Breast epithelium (tissue), 4 donors: ENCODE data around the gene TMCO2. TPM values are rescaled to one million over a fixed set of nuclear protein-coding genes. Genes with fewer than 3 reads are reported as not detected.
"Not testable (repeated sequence)": the region's sequence is repeated elsewhere in the genome, so short reads cannot be mapped to it uniquely, and the experiment has no call there.

Experiments
- DNase-seq, 2 donors: peaks; one replicate each; pipeline ENCODE4 v3.0.0-alpha.2; 2019; ENCODE audit warnings: low spot score in 2 of 2
- H3K27ac ChIP-seq, 2 donors: fragments of 200-600 bp; sonication (generic) in 1 of 2; one replicate each; pipeline ENCODE4 v1.5.1; 2016 to 2019; ENCODE audit warnings: mild to moderate bottlenecking in 1 of 2
- H3K27me3 ChIP-seq, 2 donors: fragments of 200-600 bp; sonication (generic) in 1 of 2; one replicate each; pipeline versions ENCODE4 v1.5.1 to v1.6.0; 2017 to 2019; ENCODE audit warnings: control low read depth in 1 of 2, mild to moderate bottlenecking in 1 of 2
- H3K36me3 ChIP-seq: fragments of 200-600 bp; one replicate; pipeline ENCODE4 v1.5.1; 2019
- H3K4me1 ChIP-seq, 2 donors: fragments of 200-600 bp; sonication (generic); one replicate each; pipeline ENCODE4 v1.5.1; 2016 to 2019; ENCODE audit warnings: control low read depth in 1 of 2
- H3K4me3 ChIP-seq, 3 donors: fragments of 200-600 bp; sonication (generic); 1 replicate in 2 of 3; 2 replicates in 1 of 3; pipeline ENCODE4 v1.5.1; 2016 to 2019; ENCODE audit warnings: mild to moderate bottlenecking in 3 of 3, moderate library complexity in 2 of 3
- H3K9me3 ChIP-seq, 2 donors: fragments of 200-600 bp; sonication (generic) in 1 of 2; one replicate each; pipeline ENCODE4 v1.5.1; 2016 to 2019; ENCODE audit warnings: control low read depth in 1 of 2
- POLR2A ChIP-seq: fragments of 450-650 bp; IDR thresholded peaks from one replicate; pipeline ENCODE4 v1.6.1; 2016; ENCODE audit warnings: antibody characterized with exemption, mild to moderate bottlenecking, moderate library complexity
- POLR2AphosphoS5 ChIP-seq, 3 donors: sonication (generic); formaldehyde crosslinking; IDR thresholded peaks; one replicate each; pipeline ENCODE4 v1.6.1; 2017; ENCODE audit warnings: antibody characterized with exemption in 3 of 3
- intact Hi-C: fragments of 100-400 bp; cut with DNase I; formaldehyde crosslinking; loops from one replicate; pipeline ENCODE4 v1.15.1; 2023; ENCODE audit warnings: low total_unique reads
- total RNA-seq, 3 donors: library from RNA; depleted of rRNA; stranded (reverse); fragments of >200 nt; gene quantifications; one replicate each; pipeline ENCODE4 v1.1.0, GENCODE V29; 2016
- TF ChIP-seq, protein P1 (sequence below), 3 donors: fragments of 450-650 bp; IDR thresholded peaks; one replicate each; pipeline ENCODE4 v1.5.1; 2016 to 2017; ENCODE audit warnings: antibody characterized with exemption in 3 of 3, mild to moderate bottlenecking in 3 of 3, moderate library complexity in 3 of 3

Gene TMCO2
- not detected for total RNA-seq

- Histone ChIP-seq H3K27ac (no peak within 1 kb of the TSS), H3K4me1 (no peaks in the 10 kb centered on the region), H3K4me3 (no peak within 1 kb of the TSS), H3K27me3 (no peaks in the 10 kb centered on the region), H3K36me3 (no peaks in the 10 kb centered on the region), H3K9me3 (no peaks in the 10 kb centered on the region)
- TF ChIP-seq, protein P1, sequence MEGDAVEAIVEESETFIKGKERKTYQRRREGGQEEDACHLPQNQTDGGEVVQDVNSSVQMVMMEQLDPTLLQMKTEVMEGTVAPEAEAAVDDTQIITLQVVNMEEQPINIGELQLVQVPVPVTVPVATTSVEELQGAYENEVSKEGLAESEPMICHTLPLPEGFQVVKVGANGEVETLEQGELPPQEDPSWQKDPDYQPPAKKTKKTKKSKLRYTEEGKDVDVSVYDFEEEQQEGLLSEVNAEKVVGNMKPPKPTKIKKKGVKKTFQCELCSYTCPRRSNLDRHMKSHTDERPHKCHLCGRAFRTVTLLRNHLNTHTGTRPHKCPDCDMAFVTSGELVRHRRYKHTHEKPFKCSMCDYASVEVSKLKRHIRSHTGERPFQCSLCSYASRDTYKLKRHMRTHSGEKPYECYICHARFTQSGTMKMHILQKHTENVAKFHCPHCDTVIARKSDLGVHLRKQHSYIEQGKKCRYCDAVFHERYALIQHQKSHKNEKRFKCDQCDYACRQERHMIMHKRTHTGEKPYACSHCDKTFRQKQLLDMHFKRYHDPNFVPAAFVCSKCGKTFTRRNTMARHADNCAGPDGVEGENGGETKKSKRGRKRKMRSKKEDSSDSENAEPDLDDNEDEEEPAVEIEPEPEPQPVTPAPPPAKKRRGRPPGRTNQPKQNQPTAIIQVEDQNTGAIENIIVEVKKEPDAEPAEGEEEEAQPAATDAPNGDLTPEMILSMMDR (IDR thresholded peaks at IDR 0.05), result no peak
- TF ChIP-seq POLR2AphosphoS5 (IDR thresholded peaks at IDR 0.05) (no peak), POLR2A (no peak)
- intact Hi-C loops, result no loop called here
- DNase-seq, result no peak
These were observed at the start of gene TMCO2 for GRCh38 chr1:40247655-40248054. TSS of gene TMCO2 (plus strand) at chr1:40247937. CDS start at chr1:40247994, 57 bp downstream.

- Histone ChIP-seq H3K27me3 (no peaks in the 10 kb centered on the region), H3K36me3 (no peaks in the 10 kb centered on the region), H3K27ac (no peak overlapping the region), H3K9me3 (no peaks in the 10 kb centered on the region), H3K4me1 (no peaks in the 10 kb centered on the region), H3K4me3 (no peak overlapping the region)
- DNase-seq, result no peak
- TF ChIP-seq, protein P1 (IDR thresholded peaks at IDR 0.05), result no peak
- TF ChIP-seq POLR2AphosphoS5 (IDR thresholded peaks at IDR 0.05) (no peak), POLR2A (no peak)
- intact Hi-C loops, result no loop called here
These were observed 48.6 kb upstream of the TMCO2 start for GRCh38 chr1:40199126-40199525.

DNA sequence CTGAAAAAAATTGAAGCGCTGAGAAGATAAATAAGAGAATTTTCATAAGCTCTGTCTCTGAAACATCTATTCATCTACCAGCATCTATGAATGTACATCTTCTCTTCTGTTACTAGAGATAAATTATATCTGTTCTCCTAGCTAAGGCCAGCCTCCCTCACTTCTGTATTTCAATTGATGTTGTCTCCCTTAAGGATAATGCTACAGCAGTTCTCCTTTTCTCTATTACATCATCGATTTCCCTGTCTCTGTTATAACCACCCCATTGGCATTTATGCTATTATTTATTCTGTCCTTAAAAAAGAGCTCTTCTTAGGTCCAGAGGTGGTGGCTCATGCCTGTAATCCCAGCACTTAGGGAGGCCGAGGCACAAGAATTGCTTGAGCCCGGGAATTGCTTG lies 42.9 kb upstream of the TMCO2 start:
- H3K4me1 ChIP-seq, result no peaks in the 10 kb centered on the region
- DNase-seq, result no peak
- no peak overlapping the region for H3K4me3 ChIP-seq
- no peaks in the 10 kb centered on the region for H3K27me3 ChIP-seq
- TF ChIP-seq, protein P1 (IDR thresholded peaks at IDR 0.05), result no peak
- TF ChIP-seq POLR2AphosphoS5 (IDR thresholded peaks at IDR 0.05) (no peak), POLR2A (no peak)
- intact Hi-C loops, result no loop called here
- H3K9me3 ChIP-seq, result no peaks in the 10 kb centered on the region
- H3K36me3 ChIP-seq, result no peaks in the 10 kb centered on the region
- H3K27ac ChIP-seq, result no peak overlapping the region

GRCh38 chr1:40210511-40211204 lies 37.1 kb upstream of the TMCO2 start:
- Histone ChIP-seq H3K27ac (no peak overlapping the region), H3K9me3 (no peaks in the 10 kb centered on the region), H3K4me1 (no peaks in the 10 kb centered on the region), H3K27me3 (no peaks in the 10 kb centered on the region), H3K4me3 (no peak overlapping the region), H3K36me3 (no peaks in the 10 kb centered on the region)
- no peak for TF ChIP-seq POLR2AphosphoS5 (IDR thresholded peaks at IDR 0.05)
- TF ChIP-seq POLR2A, result no peak
- TF ChIP-seq, protein P1 (IDR thresholded peaks at IDR 0.05), result no peak
- no peak for DNase-seq
- intact Hi-C loops, result no loop called here

DNA sequence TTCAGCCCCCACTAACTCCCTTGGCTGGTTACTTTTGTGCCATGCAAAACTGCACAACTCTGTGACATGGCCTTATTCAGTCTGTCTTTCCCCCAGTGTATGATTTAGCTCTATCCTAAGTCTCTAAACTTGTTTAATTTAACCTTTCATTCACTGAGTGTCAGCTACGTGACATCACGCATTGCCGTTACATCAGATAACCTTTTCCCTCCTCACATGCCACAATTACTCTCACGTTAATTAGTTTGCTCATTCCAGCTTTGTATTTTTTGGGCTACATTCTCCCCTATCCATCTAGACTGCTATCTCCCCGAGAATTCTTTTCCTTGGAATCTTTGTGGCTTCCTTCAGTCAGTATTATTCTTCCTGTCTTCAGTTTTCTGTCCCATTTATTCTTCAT lies 29.4 kb upstream of the TMCO2 start:
- DNase-seq, result no peak
- no peaks in the 10 kb centered on the region for H3K9me3 ChIP-seq
- H3K4me3 ChIP-seq, result no peak overlapping the region
- H3K27me3 ChIP-seq, result no peaks in the 10 kb centered on the region
- H3K27ac ChIP-seq, result no peak overlapping the region
- no peaks in the 10 kb centered on the region for H3K36me3 ChIP-seq
- H3K4me1 ChIP-seq, result no peaks in the 10 kb centered on the region
- TF ChIP-seq, protein P1 (IDR thresholded peaks at IDR 0.05), result no peak
- no peak for TF ChIP-seq POLR2A
- no peak for TF ChIP-seq POLR2AphosphoS5 (IDR thresholded peaks at IDR 0.05)
- intact Hi-C loops, result no loop called here

GRCh38 chr1:40221471-40221905 lies 26.2 kb upstream of the TMCO2 start:
- H3K27me3 ChIP-seq, DNase-seq, H3K36me3 ChIP-seq, intact Hi-C loops, H3K4me3 ChIP-seq, H3K9me3 ChIP-seq, H3K4me1 ChIP-seq, H3K27ac ChIP-seq: not testable (repeated sequence)
